Mammary epithelial cell (primary cell): ENCODE data around the gene CDC42EP5.

Source experiments
- CTCF ChIP-seq, 2 donors: IDR thresholded peaks in 1 of 2; conservative IDR thresholded peaks in 1 of 2; 2 replicates each; pipeline ENCODE4 v1.5.1; 2011 to 2012; ENCODE audit warnings: inconsistent platforms in 2 of 2, low read length in 2 of 2, mild to moderate bottlenecking in 2 of 2, control low read depth in 1 of 2, low read depth in 1 of 2; ENCODE audit not compliant: insufficient read depth in 1 of 2; ENCODE audit errors: extremely low read depth in 1 of 2
- EZH2 ChIP-seq: IDR thresholded peaks from 2 replicates; pipeline ENCODE4 v1.6.1; 2012; ENCODE audit warnings: low read length, inconsistent platforms, borderline replicate concordance

GRCh38 chr19:54435551-54436016 lies 37.5 kb downstream of the CDC42EP5 start:
- TF ChIP-seq CTCF (conservative IDR thresholded peaks at IDR 0.05 in 1 of 2, IDR thresholded peaks at IDR 0.05 in 1 of 2; ENCODE audit: extremely low read depth in 1 of 2, insufficient read depth in 1 of 2, low read depth in 1 of 2, low read length in 2 of 2) (no peak), EZH2 (no peak)
